Measurements from ENCODE around the gene VARS2. TPM values are rescaled to one million over a fixed set of nuclear protein-coding genes. Genes with fewer than 3 reads are reported as not detected.
A peak's percentile ranks its signal among the peaks of the same experiment; 100 is the strongest.
"Not testable (repeated sequence)": the region's sequence is repeated elsewhere in the genome, so short reads cannot be mapped to it uniquely, and the experiment has no call there.

VARS2 gene
- total RNA-seq, 2 donors from 2014 or later = 20.2 to 26.0 TPM

GRCh38 chr6:30902709-30903108, 11.3 kb upstream of the VARS2 start:
- Histone ChIP-seq H3K4me1 (ENCODE audit: control insufficient read depth in 1 of 2, low read depth in 2 of 2) (peaks cover 0 to 5% of the 10 kb centered on the region in 2 donors), H3K9me3 (no peaks in the 10 kb centered on the region), H3K4me3 (no peak overlapping the region), H3K27me3 (replicated peaks; ENCODE audit: insufficient read depth) (no peaks in the 10 kb centered on the region), H3K36me3 (peaks cover 7% of the 10 kb centered on the region), H3K27ac (no peak overlapping the region)
- DNase-seq (ENCODE audit: low spot score) (no peak), ATAC-seq (ENCODE audit: insufficient number of reproducible peaks, low FRiP score, low read depth) (no peak)
- TF ChIP-seq, protein P1, sequence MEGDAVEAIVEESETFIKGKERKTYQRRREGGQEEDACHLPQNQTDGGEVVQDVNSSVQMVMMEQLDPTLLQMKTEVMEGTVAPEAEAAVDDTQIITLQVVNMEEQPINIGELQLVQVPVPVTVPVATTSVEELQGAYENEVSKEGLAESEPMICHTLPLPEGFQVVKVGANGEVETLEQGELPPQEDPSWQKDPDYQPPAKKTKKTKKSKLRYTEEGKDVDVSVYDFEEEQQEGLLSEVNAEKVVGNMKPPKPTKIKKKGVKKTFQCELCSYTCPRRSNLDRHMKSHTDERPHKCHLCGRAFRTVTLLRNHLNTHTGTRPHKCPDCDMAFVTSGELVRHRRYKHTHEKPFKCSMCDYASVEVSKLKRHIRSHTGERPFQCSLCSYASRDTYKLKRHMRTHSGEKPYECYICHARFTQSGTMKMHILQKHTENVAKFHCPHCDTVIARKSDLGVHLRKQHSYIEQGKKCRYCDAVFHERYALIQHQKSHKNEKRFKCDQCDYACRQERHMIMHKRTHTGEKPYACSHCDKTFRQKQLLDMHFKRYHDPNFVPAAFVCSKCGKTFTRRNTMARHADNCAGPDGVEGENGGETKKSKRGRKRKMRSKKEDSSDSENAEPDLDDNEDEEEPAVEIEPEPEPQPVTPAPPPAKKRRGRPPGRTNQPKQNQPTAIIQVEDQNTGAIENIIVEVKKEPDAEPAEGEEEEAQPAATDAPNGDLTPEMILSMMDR (IDR thresholded peaks at IDR 0.05) = no peak

- Histone ChIP-seq H3K27ac (no peak overlapping the region), H3K36me3 (peaks cover 2% of the 10 kb centered on the region), H3K4me3 (no peak overlapping the region), H3K4me1 (ENCODE audit: control insufficient read depth in 1 of 2, low read depth in 2 of 2) (peaks cover 0 to 5% of the 10 kb centered on the region in 2 donors), H3K9me3 (no peaks in the 10 kb centered on the region), H3K27me3 (replicated peaks; ENCODE audit: insufficient read depth) (no peaks in the 10 kb centered on the region)
- ATAC-seq (ENCODE audit: insufficient number of reproducible peaks, low FRiP score, low read depth) = no peak
- no peak for DNase-seq (ENCODE audit: low spot score)
- TF ChIP-seq, protein P1 (IDR thresholded peaks at IDR 0.05) = no peak
These were observed 10.8 kb upstream of the VARS2 start for GRCh38 chr6:30903236-30903635.

- H3K9me3 ChIP-seq; DNase-seq (ENCODE audit: low spot score); H3K27me3 ChIP-seq (replicated peaks; ENCODE audit: insufficient read depth); H3K27ac ChIP-seq; ATAC-seq (ENCODE audit: insufficient number of reproducible peaks, low FRiP score, low read depth): not testable (repeated sequence)
- peaks cover 12% of the 10 kb centered on the region for H3K36me3 ChIP-seq
- H3K4me3 ChIP-seq = peak overlapping the region; percentile 100
- H3K4me1 ChIP-seq (ENCODE audit: control insufficient read depth in 1 of 2, low read depth in 2 of 2) = peaks cover 7 to 16% of the 10 kb centered on the region in 2 donors
These were observed 6.7 kb upstream of the VARS2 start for GRCh38 chr6:30907290-30907757.

DNA sequence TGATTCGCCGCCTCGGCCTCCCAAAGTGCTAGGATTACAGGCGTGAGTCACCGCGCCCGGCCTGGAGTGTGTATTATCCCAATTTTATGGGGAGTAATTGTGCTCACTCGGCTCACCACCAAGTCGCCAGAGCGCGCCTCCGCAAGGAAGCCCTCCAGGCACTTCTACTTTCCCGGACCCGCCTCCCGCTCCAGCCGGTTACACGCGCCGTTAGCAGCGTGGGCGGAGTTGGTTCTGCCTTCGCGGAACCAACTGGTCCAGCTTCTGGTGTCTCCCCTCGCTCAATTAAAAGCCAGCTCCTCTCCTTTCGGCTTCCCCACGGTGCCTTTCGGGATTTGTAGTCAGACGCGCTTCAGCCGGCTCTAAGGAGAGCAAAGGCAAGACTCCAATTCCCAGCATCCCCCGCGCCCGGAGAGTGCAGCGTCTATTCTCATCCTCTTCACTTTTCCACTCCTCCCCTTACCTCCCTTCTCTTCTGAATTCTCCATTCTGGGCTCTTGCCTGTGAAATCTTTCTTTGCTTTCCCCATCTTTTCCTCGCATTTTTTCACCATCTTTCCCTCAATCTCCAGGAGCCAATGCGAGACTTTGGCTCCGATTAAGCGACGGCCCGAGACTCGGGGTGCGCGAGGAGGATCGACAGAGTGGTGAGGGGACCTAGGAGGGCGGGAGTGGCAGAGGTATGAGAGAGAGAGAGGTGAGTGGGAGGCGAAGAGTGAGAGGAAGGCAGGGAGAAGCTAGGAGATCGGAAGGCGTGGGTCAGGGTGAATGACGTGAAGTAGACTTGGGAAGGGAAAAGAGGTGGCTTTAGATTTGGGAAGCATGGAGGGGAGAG, 6.1 kb upstream of the VARS2 start, which contains the start of gene GTF2H4:
Gene GTF2H4, plus strand, starts transcription at position 450 of the 834 bp plus-strand sequence.
- H3K36me3 ChIP-seq = peaks cover 12% of the 10 kb centered on the region
- no peaks in the 10 kb centered on the region for H3K9me3 ChIP-seq
- ATAC-seq (ENCODE audit: insufficient number of reproducible peaks, low FRiP score, low read depth) (peak; percentile 98), DNase-seq (ENCODE audit: low spot score) (peak; percentile 94)
- H3K27ac ChIP-seq = peak within 1 kb of the TSS; percentile 52 to 73
- TF ChIP-seq, protein P1 (IDR thresholded peaks at IDR 0.05) = no peak
- peaks cover 7 to 21% of the 10 kb centered on the region in 2 donors for H3K4me1 ChIP-seq (ENCODE audit: control insufficient read depth in 1 of 2, low read depth in 2 of 2)
- peak within 1 kb of the TSS; percentile 100 for H3K4me3 ChIP-seq
- H3K27me3 ChIP-seq (replicated peaks; ENCODE audit: insufficient read depth) = no peaks in the 10 kb centered on the region

- no peak overlapping the region for H3K27ac ChIP-seq
- no peak for ATAC-seq (ENCODE audit: insufficient number of reproducible peaks, low FRiP score, low read depth)
These were observed 5.3 kb upstream of the VARS2 start for GRCh38 chr6:30908700-30909099.

GRCh38 chr6:30910473-30910872, 3.6 kb upstream of the VARS2 start:
- H3K9me3 ChIP-seq; H3K4me3 ChIP-seq; H3K27me3 ChIP-seq (replicated peaks; ENCODE audit: insufficient read depth); DNase-seq (ENCODE audit: low spot score); H3K27ac ChIP-seq; ATAC-seq (ENCODE audit: insufficient number of reproducible peaks, low FRiP score, low read depth): not testable (repeated sequence)
- Histone ChIP-seq H3K4me1 (ENCODE audit: control insufficient read depth in 1 of 2, low read depth in 2 of 2) (peaks cover 14 to 40% of the 10 kb centered on the region in 2 donors), H3K36me3 (peaks cover 12% of the 10 kb centered on the region)

More at GRCh38 chr6:30908700-30909099, 5.3 kb upstream of the VARS2 start:
- no peaks in the 10 kb centered on the region for H3K27me3 ChIP-seq (replicated peaks; ENCODE audit: insufficient read depth)
- peaks cover 7 to 28% of the 10 kb centered on the region in 2 donors for H3K4me1 ChIP-seq (ENCODE audit: control insufficient read depth in 1 of 2, low read depth in 2 of 2)
- H3K36me3 ChIP-seq = peaks cover 12% of the 10 kb centered on the region
- no peak for DNase-seq (ENCODE audit: low spot score)
- peak overlapping the region; percentile 100 for H3K4me3 ChIP-seq
- TF ChIP-seq, protein P1 (IDR thresholded peaks at IDR 0.05) = no peak
- no peaks in the 10 kb centered on the region for H3K9me3 ChIP-seq
